Progenitor cell of endocrine pancreas (in vitro differentiated cells): ENCODE measurements around the gene TLK1. TPM values are rescaled to one million over a fixed set of nuclear protein-coding genes. Genes with fewer than 3 reads are reported as not detected.
"Not testable (repeated sequence)": the region's sequence is repeated elsewhere in the genome, so short reads cannot be mapped to it uniquely, and the experiment has no call there.

Experiments
- DNase-seq: peaks from one replicate; pipeline ENCODE4 v3.0.0; 2021; ENCODE audit warnings: low spot score; ENCODE audit not compliant: unreplicated experiment
- H3K27ac Mint-ChIP-seq: 2 replicates; pipeline ENCODE4 v1.8.0; 2021; ENCODE audit warnings: mild to moderate bottlenecking, moderate library complexity, mixed read lengths
- H3K27me3 Mint-ChIP-seq: 2 replicates; pipeline ENCODE4 v1.8.0; 2021; ENCODE audit warnings: mixed read lengths
- H3K36me3 Mint-ChIP-seq: 2 replicates; pipeline ENCODE4 v1.8.0; 2022; ENCODE audit warnings: mixed read lengths; ENCODE audit not compliant: insufficient read depth
- H3K4me1 Mint-ChIP-seq: 2 replicates; pipeline ENCODE4 v1.8.0; 2021; ENCODE audit warnings: low read depth, mixed read lengths
- H3K4me3 Mint-ChIP-seq: 2 replicates; pipeline ENCODE4 v1.8.0; 2021; ENCODE audit warnings: low read depth, mild to moderate bottlenecking, moderate library complexity, mixed read lengths
- H3K9me3 Mint-ChIP-seq: 2 replicates; pipeline ENCODE4 v1.8.0; 2021; ENCODE audit warnings: low read depth, mixed read lengths
- total RNA-seq: library from RNA; stranded (reverse); gene quantifications from 2 replicates; pipeline ENCODE4 v1.2.1, GENCODE V29; 2021
- TF ChIP-seq, protein P1 (sequence below): fragments of 200-600 bp; sonication (generic); IDR thresholded peaks from one replicate; pipeline ENCODE4 v1.5.0; 2021; ENCODE audit warnings: antibody characterized with exemption, mild to moderate bottlenecking; ENCODE audit not compliant: unreplicated experiment

Gene TLK1
- total RNA-seq, 1 donor from 2014 or later = 75.2 TPM

DNA sequence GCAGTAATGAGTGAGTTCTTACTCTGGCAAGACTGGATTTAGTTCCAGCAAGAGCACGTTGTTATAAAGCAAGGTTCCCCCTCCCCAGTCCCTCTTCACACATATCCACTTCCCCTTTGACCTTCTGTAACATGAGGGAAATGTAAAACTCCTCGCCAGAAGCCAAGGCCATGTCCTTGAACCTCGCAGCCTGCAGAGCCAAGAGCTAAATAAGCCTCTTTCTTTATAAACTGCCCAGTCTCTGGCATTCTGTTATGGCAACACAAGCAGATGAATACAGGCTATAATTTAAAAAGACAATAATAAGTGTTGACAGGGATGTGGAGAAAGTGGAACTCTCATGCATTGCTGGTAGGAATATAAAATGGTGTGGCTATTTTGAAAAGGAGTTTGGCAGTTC is 60.3 kb downstream of the TLK1 start:
- Mint-ChIP-seq H3K36me3 (peaks cover 39% of the 10 kb centered on the region), H3K27me3 (no peaks in the 10 kb centered on the region), H3K4me3 (no peak overlapping the region), H3K4me1 (peaks cover 12% of the 10 kb centered on the region), H3K27ac (no peak overlapping the region), H3K9me3 (peaks cover 33% of the 10 kb centered on the region)
- TF ChIP-seq, protein P1, sequence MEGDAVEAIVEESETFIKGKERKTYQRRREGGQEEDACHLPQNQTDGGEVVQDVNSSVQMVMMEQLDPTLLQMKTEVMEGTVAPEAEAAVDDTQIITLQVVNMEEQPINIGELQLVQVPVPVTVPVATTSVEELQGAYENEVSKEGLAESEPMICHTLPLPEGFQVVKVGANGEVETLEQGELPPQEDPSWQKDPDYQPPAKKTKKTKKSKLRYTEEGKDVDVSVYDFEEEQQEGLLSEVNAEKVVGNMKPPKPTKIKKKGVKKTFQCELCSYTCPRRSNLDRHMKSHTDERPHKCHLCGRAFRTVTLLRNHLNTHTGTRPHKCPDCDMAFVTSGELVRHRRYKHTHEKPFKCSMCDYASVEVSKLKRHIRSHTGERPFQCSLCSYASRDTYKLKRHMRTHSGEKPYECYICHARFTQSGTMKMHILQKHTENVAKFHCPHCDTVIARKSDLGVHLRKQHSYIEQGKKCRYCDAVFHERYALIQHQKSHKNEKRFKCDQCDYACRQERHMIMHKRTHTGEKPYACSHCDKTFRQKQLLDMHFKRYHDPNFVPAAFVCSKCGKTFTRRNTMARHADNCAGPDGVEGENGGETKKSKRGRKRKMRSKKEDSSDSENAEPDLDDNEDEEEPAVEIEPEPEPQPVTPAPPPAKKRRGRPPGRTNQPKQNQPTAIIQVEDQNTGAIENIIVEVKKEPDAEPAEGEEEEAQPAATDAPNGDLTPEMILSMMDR = no peak
- no peak for DNase-seq

DNA sequence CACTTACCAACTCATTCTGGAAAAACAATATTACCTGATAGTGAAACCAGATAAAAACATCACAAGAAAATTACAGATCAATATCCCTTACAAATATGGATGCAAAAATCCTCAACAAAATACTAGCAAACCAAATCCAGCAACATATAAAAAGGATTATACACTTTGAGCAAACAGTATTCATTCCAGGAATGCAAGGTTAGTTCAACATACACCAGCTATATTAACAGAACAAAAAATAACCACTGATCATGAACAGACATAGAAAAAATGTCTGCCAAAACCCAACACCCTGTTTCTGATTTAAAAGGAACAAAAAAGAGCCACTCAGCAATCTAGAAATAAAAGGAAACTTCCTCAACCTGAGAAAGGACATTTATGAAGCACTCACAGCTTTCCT is 62.1 kb downstream of the TLK1 start:
- TF ChIP-seq, protein P1 = no peak
- Mint-ChIP-seq H3K9me3 (peaks cover 33% of the 10 kb centered on the region), H3K36me3 (peaks cover 39% of the 10 kb centered on the region), H3K27ac (no peak overlapping the region), H3K4me1 (peaks cover 11% of the 10 kb centered on the region), H3K27me3 (no peaks in the 10 kb centered on the region), H3K4me3 (no peak overlapping the region)
- no peak for DNase-seq

DNA sequence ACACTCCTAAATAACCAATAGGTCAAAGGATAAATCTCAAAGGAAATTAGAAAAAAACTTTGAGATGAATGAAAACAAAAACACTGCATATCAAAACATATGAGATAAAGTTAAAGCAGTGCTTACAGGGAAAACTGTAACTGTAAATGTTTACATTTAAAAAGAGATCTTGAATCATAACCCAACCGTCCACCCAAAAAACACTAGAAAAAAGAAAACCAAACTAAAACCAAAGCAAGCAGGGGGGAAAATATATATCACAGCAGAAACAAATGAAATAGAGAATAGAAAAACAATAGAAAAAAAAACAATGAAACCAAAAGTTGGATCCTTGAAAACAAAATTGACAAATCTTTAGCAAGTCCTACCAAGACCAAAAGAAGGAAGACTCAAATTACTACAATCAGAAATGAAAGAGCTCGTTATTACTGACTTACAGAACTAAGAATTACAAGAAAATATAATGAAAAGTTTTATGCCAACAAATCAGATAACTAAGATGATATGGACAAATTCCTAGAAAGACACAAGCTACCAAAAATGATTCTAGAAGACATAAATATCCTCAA is 65.6 kb downstream of the TLK1 start:
- Mint-ChIP-seq H3K4me3 (no peak overlapping the region), H3K4me1 (peaks cover 7% of the 10 kb centered on the region), H3K27me3 (no peaks in the 10 kb centered on the region), H3K36me3 (peaks cover 36% of the 10 kb centered on the region), H3K9me3 (peaks cover 27% of the 10 kb centered on the region), H3K27ac (no peak overlapping the region)
- DNase-seq = no peak
- TF ChIP-seq, protein P1 = no peak

DNA sequence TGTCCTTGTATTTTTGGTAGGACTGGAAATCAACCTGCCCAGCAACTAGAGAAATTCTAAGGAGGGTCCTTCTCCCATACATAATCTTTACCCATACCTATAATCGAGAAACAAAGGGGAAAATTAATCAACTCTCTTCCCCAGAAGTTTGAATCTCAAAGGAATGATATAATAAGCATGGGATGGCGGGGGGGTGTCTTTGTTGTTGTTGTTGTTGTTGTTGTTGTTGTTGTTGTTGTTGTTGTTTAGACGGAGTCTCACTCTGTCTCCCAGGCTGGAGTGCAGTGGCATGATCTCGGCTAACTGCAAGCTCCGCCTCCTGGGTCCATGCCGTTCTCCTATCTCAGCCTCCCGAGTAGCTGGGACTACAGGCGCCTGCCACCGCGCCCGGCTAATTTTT is 69.2 kb downstream of the TLK1 start:
- not testable (repeated sequence) for H3K36me3 Mint-ChIP-seq

DNA sequence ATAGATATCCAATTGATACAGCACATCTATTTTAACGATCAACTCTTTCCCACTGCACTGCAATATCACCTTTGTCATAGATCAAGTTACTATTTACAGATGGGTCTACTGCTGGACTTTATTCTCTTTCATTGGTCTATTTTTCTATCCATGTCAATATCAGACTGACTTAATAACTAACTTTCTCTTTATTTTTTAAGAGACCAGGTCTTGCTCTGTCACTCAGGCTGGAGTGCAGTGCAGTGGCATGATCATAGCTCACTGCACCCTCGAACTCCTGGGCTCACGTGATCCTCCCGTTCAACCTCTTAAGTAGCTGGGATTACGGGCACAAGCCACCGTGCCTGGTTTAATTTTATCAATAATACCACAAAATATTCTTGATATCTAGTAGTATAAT is 71.2 kb downstream of the TLK1 start:
- Mint-ChIP-seq H3K36me3 (peaks cover 6% of the 10 kb centered on the region), H3K9me3 (no peaks in the 10 kb centered on the region), H3K27me3 (no peaks in the 10 kb centered on the region), H3K4me3 (no peak overlapping the region), H3K4me1 (peaks cover 23% of the 10 kb centered on the region), H3K27ac (no peak overlapping the region)
- TF ChIP-seq, protein P1 = no peak
- DNase-seq = no peak

More for the DNA sequence above, 69.2 kb downstream of the TLK1 start:
- H3K27ac Mint-ChIP-seq, H3K27me3 Mint-ChIP-seq, DNase-seq, H3K4me3 Mint-ChIP-seq, H3K9me3 Mint-ChIP-seq: not testable (repeated sequence)
- peaks cover 18% of the 10 kb centered on the region for H3K4me1 Mint-ChIP-seq

DNA sequence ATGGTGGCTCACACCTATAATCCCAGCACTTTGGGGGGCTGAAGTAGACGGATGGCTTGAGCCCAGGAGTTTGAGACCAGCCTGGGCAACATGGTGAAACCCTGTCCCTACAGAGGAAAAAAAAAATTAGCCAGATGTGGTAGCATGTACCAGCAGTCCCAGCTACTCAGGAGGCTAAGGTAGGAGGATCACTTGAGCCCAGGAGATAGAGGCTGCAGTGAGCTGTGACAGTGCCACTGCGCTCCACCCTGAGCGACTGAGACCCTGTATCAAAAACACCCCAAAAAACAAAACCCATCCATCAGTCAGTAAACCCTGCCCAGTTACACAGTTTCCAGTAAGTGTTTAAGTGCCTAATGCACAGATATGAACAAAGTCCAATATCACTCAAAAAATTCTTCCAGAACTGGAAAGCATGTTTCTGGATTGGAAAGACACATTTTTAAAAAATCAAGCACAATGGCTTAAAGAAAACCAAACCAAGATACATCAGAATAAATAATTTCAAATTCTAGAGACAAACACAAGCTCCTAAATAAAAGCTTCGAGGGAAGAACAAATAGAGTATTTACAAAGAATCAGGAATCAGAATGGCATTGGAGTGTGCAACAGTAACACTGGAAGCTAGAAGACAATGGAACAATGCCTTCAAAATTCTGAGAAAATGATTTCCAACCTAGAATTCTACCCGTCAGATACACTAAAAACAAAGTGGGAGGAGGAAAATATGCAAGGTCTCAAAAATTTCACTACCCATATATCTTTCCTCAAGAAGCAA is 72.4 kb downstream of the TLK1 start:
- TF ChIP-seq, protein P1 = no peak
- Mint-ChIP-seq H3K27ac (no peak overlapping the region), H3K4me1 (peaks cover 25% of the 10 kb centered on the region), H3K4me3 (no peak overlapping the region), H3K27me3 (no peaks in the 10 kb centered on the region), H3K36me3 (peaks cover 6% of the 10 kb centered on the region), H3K9me3 (no peaks in the 10 kb centered on the region)
- DNase-seq = no peak
